ENCODE data around the gene ITPR2.
"Not testable (repeated sequence)": the region's sequence is repeated elsewhere in the genome, so short reads cannot be mapped to it uniquely, and the experiment has no call there.

DNA sequence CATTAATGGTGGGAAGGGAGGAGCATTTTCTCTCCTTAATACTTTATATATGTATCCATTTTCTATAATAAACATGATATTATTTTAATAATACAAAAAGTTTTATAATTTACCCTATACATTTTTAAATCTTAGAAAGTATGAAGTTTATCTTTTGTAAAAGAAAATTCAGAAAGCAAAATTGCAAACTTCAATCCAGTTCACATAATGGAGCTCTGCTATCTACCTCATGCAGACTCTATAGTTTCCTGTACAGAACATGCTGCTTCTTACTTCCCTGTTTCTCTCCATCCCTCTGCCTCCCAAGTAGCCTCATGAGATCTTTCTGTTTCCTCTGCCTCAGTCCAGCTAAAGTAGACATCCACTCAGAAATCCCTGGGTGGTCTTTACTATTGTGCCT lies 402.4 kb downstream of the ITPR2 start:
- not testable (repeated sequence) for TF ChIP-seq POLR2A, POLR2AphosphoS5, TAF1 (IDR thresholded peaks at IDR 0.05; ENCODE audit: low read depth, low read length)

Measured in GM12891 (cell line).